AG09319 (cell line): ENCODE results near the gene TBC1D16.

ENCODE experiments used
- DNase-seq: peaks from one replicate; pipeline ENCODE4 v3.0.0-alpha.2; 2010; ENCODE audit warnings: low read depth; ENCODE audit errors: extremely low read depth
- CTCF ChIP-seq: IDR thresholded peaks from 2 replicates; pipeline ENCODE4 v1.5.1; 2011; ENCODE audit warnings: low read depth, mild to moderate bottlenecking, inconsistent platforms, low read length, moderate library complexity

Gene TBC1D16

GRCh38 chr17:79890706-79891105 is 145.0 kb downstream of the TBC1D16 start:
- DNase-seq: no peak
- no peak for TF ChIP-seq CTCF

- no peak for TF ChIP-seq CTCF
- no peak for DNase-seq
These were observed 146.6 kb downstream of the TBC1D16 start for GRCh38 chr17:79888811-79889634.

DNA sequence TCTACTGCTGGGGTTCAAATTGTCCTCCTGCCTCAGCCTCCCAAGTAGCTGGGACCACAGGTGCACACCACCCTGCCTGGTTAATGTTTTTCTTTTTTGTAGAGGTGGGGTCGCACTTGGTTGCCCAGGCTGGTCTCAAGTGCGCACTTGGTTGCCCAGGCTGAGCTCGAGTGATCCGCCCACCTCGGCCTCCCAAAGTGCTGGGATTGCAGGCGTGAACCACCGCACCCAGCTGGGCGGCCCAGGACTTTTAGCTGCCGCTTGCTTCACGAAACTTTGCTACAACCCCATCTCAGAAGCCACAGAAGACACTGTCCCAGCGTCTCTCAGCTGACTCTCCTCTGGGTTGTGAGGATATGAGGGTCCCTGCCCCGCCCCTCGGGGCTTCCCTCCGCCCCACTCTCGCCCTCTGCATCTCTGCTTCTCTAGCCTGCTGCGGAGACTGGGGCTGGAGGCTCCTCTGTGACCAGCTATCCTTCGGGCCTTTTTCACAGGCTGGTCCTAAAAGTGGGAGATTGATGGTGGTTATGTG is 147.6 kb downstream of the TBC1D16 start:
- no peak for TF ChIP-seq CTCF
- no peak for DNase-seq

DNA sequence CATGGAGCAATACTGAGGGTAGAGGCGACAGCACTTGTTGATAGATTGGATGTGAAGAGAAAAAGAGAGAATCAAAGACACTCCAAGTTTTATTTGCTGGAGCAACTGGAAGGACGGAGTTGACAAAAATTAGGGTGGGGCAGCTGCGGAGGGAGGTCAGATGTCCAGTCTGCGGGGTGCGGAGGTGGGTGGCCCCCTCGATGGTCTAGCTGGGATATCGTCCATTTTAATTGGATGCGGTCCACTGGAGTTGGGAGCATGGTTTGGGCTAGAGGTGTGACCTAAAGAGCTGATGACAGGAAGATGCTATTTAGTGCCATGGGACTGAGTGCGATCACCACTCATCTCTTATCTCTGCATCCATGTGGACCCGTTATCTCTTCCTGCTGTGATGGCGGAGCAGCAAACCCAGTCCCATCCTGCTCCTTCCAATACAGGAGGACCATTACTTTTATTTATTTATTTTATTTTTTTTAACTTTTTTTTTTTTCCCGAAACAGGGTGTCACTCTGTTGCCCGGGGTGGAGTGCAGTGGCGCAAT is 148.2 kb downstream of the TBC1D16 start:
- DNase-seq: no peak
- no peak for TF ChIP-seq CTCF

GRCh38 chr17:79883202-79883601 is 152.5 kb downstream of the TBC1D16 start:
- no peak for DNase-seq
- TF ChIP-seq CTCF: no peak
